Measurements from ENCODE around the gene ESF1. TPM values are rescaled to one million over a fixed set of nuclear protein-coding genes. Genes with fewer than 3 reads are reported as not detected.

Gene ESF1
- polyA plus RNA-seq, 1 experiment: 6.2 TPM

GRCh38 chr20:13753436-13754036 is 31.2 kb downstream of the ESF1 start:
- ChIA-PET CTCF (interaction anchor here (0.6 to 4.5 kb wide), 4 partner anchors 18 to 634 kb away, joined by 4 to 23 read pairs (median 8); no protein-coding TSS in a partner anchor), POLR2A (no interaction called here)
- Histone ChIP-seq H3K9me3 (ENCODE audit: control insufficient read depth, insufficient read depth, low read length) (no peaks in the 10 kb centered on the region), H3K4me3 (ENCODE audit: low read depth, low read length) (no peak overlapping the region), H3K27me3 (ENCODE audit: control insufficient read depth, insufficient read depth, low read length) (no peaks in the 10 kb centered on the region), H3K27ac (ENCODE audit: low read depth, low read length) (no peak overlapping the region)
- DNase-seq (ENCODE audit: low read depth, low spot score): no peak
- TF ChIP-seq, protein P1, sequence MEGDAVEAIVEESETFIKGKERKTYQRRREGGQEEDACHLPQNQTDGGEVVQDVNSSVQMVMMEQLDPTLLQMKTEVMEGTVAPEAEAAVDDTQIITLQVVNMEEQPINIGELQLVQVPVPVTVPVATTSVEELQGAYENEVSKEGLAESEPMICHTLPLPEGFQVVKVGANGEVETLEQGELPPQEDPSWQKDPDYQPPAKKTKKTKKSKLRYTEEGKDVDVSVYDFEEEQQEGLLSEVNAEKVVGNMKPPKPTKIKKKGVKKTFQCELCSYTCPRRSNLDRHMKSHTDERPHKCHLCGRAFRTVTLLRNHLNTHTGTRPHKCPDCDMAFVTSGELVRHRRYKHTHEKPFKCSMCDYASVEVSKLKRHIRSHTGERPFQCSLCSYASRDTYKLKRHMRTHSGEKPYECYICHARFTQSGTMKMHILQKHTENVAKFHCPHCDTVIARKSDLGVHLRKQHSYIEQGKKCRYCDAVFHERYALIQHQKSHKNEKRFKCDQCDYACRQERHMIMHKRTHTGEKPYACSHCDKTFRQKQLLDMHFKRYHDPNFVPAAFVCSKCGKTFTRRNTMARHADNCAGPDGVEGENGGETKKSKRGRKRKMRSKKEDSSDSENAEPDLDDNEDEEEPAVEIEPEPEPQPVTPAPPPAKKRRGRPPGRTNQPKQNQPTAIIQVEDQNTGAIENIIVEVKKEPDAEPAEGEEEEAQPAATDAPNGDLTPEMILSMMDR (IDR thresholded peaks at IDR 0.05; ENCODE audit: low read depth, low read length): no peak

DNA sequence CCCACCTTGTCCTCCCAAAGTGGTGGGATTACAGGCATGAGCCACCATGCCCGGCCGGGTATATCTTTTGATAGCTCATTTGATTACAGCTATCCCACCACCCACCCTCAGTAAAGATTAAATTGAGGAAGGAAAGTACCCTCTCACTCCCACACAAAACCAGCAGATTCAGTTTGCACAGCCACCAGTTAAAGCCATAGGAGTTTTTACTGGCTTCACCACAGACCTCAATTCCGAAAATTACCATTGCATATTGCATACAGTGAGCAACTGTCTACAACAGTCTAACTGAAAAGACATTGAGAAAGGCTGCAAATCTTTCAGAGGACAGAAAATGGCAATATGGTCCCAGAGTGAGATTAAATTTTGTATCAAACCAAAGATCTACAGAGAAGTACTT is 34.9 kb downstream of the ESF1 start:
- H3K27me3 ChIP-seq (ENCODE audit: control insufficient read depth, insufficient read depth, low read length): no peaks in the 10 kb centered on the region
- H3K4me3 ChIP-seq (ENCODE audit: low read depth, low read length): no peak overlapping the region
- CTCF ChIA-PET: no interaction called here
- no peak overlapping the region for H3K27ac ChIP-seq (ENCODE audit: low read depth, low read length)
- POLR2A ChIA-PET: interaction anchor here (0.6 kb wide), 1 partner anchor 13 kb away, joined by 9 read pairs; no protein-coding TSS in a partner anchor
- TF ChIP-seq, protein P1 (IDR thresholded peaks at IDR 0.05; ENCODE audit: low read depth, low read length): no peak
- no peaks in the 10 kb centered on the region for H3K9me3 ChIP-seq (ENCODE audit: control insufficient read depth, insufficient read depth, low read length)
- no peak for DNase-seq (ENCODE audit: low read depth, low spot score)

DNA sequence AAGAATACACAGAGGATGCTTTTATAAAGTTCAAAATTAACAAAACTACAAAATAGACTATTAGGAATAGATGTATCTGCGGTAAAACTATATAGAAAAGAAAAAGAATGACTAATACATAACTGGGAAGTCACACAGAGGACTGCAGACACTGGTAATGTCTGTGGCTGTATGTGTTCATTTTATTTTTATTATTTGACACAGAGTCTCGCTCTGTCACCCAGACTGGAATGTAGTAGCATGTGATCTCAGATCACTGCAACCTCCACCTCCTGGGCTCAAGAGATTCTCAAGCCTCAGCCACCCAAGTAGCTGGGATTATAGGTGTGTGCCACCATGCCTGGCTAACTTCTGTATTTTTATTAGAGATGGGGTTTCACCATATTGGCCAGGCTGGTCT is 38.9 kb downstream of the ESF1 start:
- CTCF ChIA-PET: interaction anchor here (1.6 kb wide), 1 partner anchor 26 kb away, joined by 5 read pairs; no protein-coding TSS in a partner anchor
- no peaks in the 10 kb centered on the region for H3K27me3 ChIP-seq (ENCODE audit: control insufficient read depth, insufficient read depth, low read length)
- TF ChIP-seq, protein P1 (IDR thresholded peaks at IDR 0.05; ENCODE audit: low read depth, low read length): no peak
- H3K27ac ChIP-seq (ENCODE audit: low read depth, low read length): no peak overlapping the region
- POLR2A ChIA-PET: no interaction called here
- H3K9me3 ChIP-seq (ENCODE audit: control insufficient read depth, insufficient read depth, low read length): no peaks in the 10 kb centered on the region
- no peak overlapping the region for H3K4me3 ChIP-seq (ENCODE audit: low read depth, low read length)
- no peak for DNase-seq (ENCODE audit: low read depth, low spot score)

GRCh38 chr20:13744352-13744751 is 40.4 kb downstream of the ESF1 start:
- H3K4me3 ChIP-seq (ENCODE audit: low read depth, low read length): no peak overlapping the region
- no peaks in the 10 kb centered on the region for H3K9me3 ChIP-seq (ENCODE audit: control insufficient read depth, insufficient read depth, low read length)
- DNase-seq (ENCODE audit: low read depth, low spot score): no peak
- ChIA-PET POLR2A (no interaction called here), CTCF (no interaction called here)
- no peak overlapping the region for H3K27ac ChIP-seq (ENCODE audit: low read depth, low read length)
- TF ChIP-seq, protein P1 (IDR thresholded peaks at IDR 0.05; ENCODE audit: low read depth, low read length): no peak
- no peaks in the 10 kb centered on the region for H3K27me3 ChIP-seq (ENCODE audit: control insufficient read depth, insufficient read depth, low read length)

DNA sequence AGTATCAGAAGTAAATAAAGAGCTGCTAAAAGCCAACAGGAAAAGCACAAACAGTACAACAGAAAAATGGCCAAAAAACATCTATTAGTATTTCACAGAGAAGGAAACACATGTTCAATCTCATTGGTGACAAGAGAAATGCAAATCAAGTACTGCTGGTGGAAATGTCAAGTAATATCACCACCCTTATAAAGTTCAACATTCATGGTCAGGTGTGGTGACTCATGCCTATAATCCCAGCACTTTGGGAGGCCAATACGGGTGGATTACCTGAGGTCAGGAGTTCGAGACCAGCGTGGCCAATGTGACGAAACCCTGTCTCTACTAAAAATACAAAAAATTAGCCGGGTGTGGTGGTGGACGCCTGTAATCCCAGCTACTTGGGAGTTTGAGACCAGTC is 42.8 kb downstream of the ESF1 start:
- CTCF ChIA-PET: no interaction called here
- no peak overlapping the region for H3K4me3 ChIP-seq (ENCODE audit: low read depth, low read length)
- POLR2A ChIA-PET: no interaction called here
- no peak overlapping the region for H3K27ac ChIP-seq (ENCODE audit: low read depth, low read length)
- DNase-seq (ENCODE audit: low read depth, low spot score): no peak
- TF ChIP-seq, protein P1 (IDR thresholded peaks at IDR 0.05; ENCODE audit: low read depth, low read length): no peak
- H3K27me3 ChIP-seq (ENCODE audit: control insufficient read depth, insufficient read depth, low read length): no peaks in the 10 kb centered on the region
- H3K9me3 ChIP-seq (ENCODE audit: control insufficient read depth, insufficient read depth, low read length): no peaks in the 10 kb centered on the region

Data from AG04450 (cell line).